ENCODE results near the gene BCL2L1. TPM values are rescaled to one million over a fixed set of nuclear protein-coding genes. Genes with fewer than 3 reads are reported as not detected.

BCL2L1 gene
- total RNA-seq, 1 donor from 2014 or later = 66.6 TPM

DNA sequence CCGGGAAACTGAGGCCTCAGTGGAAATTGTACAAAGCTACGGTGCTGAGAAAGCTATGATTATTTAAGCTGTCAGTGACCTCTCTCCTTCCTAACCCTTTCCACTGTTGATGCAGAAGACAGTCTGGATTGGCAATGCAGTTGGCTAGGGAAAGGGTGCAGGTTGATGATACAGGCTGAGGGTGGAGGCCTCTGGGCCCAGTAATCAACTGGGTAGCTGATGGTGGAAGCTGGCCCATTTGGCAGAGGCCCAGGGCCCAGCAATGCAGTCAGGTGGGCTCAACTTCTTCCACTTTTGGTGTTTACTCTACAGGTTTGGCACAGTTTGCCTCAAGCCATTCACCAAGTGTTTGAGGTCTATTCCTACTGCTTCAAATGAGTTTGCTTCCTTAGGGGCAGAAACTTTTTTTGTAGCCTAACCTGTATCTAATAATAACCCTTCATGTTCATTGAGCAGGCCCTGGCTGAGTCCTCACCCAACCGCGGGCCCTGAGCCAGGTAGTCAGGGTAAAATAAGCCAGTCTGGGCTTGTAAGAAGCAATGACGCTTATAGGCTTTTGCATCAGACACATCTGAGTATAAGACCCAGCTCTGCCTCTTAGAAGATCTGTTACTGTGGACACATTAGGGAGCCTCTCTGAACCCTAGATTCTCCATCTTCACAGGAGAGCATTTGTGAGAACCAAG, 12.1 kb downstream of the BCL2L1 start:
- Mint-ChIP-seq H3K27me3 (ENCODE audit: low read depth) (no peaks in the 10 kb centered on the region), H3K27ac (peak overlapping the region; percentile 97), H3K36me3 (peaks cover 34% of the 10 kb centered on the region), H3K9me3 (no peaks in the 10 kb centered on the region), H3K4me3 (no peak overlapping the region), H3K4me1 (peaks cover 44% of the 10 kb centered on the region)
- DNase-seq (ENCODE audit: low spot score in 2 of 2, unreplicated experiment in 2 of 2) = no peak
- TF ChIP-seq CTCF (IDR thresholded peaks at IDR 0.05; ENCODE audit: unreplicated experiment) = no peak

- no peak for DNase-seq (ENCODE audit: low spot score in 2 of 2, unreplicated experiment in 2 of 2)
- H3K27ac Mint-ChIP-seq = no peak overlapping the region
- H3K9me3 Mint-ChIP-seq = no peaks in the 10 kb centered on the region
- no peak for TF ChIP-seq CTCF (IDR thresholded peaks at IDR 0.05; ENCODE audit: unreplicated experiment)
- peaks cover 43% of the 10 kb centered on the region for H3K4me1 Mint-ChIP-seq
- no peak overlapping the region for H3K4me3 Mint-ChIP-seq
- no peaks in the 10 kb centered on the region for H3K27me3 Mint-ChIP-seq (ENCODE audit: low read depth)
- peaks cover 31% of the 10 kb centered on the region for H3K36me3 Mint-ChIP-seq
These were observed 12.7 kb downstream of the BCL2L1 start for GRCh38 chr20:31709939-31710338.

DNA sequence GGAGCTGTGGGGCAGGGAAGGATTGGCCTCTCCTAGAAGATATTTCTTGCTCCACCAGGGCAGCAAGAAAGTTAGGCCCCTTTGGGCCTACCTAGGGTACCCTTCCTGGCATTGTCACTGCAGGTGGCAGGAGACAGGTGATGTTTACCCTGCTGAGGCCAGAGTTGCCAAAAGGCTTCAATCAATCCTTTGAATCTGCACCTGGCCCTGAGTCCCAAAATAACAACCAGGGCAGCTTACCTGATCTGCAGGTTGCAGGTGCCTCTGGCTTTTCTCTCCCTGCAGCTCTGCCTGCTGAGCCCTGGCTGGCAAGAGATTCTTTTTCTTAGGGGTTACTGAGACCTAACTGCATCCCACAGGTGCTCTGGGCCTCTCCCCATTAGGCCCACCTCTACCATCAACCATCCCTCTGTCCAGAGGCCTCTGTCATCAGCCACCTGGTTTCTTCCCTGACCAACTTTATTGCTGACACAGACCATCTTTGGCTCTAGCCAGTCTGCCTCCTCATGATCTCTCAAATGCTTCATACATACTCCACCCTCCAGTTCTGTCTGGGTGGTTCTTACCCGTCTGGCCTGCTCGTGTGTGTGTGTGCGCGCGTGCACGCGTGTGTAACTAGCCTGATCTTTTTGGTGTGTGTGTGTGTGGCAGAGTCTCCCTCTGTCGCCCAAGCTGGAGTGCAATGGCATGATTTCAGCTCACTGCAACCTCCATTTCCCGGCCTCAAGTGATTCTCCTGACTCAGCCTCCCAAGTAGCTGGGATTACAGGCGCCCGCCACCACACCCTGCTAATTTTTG, 13.7 kb downstream of the BCL2L1 start:
- no peak for TF ChIP-seq CTCF (IDR thresholded peaks at IDR 0.05; ENCODE audit: unreplicated experiment)
- DNase-seq (ENCODE audit: low spot score in 2 of 2, unreplicated experiment in 2 of 2) = no peak
- peaks cover 25% of the 10 kb centered on the region for H3K36me3 Mint-ChIP-seq
- H3K27ac Mint-ChIP-seq = peak overlapping the region; percentile 22
- peaks cover 44% of the 10 kb centered on the region for H3K4me1 Mint-ChIP-seq
- H3K4me3 Mint-ChIP-seq = no peak overlapping the region
- H3K27me3 Mint-ChIP-seq (ENCODE audit: low read depth) = no peaks in the 10 kb centered on the region
- H3K9me3 Mint-ChIP-seq = no peaks in the 10 kb centered on the region

DNA sequence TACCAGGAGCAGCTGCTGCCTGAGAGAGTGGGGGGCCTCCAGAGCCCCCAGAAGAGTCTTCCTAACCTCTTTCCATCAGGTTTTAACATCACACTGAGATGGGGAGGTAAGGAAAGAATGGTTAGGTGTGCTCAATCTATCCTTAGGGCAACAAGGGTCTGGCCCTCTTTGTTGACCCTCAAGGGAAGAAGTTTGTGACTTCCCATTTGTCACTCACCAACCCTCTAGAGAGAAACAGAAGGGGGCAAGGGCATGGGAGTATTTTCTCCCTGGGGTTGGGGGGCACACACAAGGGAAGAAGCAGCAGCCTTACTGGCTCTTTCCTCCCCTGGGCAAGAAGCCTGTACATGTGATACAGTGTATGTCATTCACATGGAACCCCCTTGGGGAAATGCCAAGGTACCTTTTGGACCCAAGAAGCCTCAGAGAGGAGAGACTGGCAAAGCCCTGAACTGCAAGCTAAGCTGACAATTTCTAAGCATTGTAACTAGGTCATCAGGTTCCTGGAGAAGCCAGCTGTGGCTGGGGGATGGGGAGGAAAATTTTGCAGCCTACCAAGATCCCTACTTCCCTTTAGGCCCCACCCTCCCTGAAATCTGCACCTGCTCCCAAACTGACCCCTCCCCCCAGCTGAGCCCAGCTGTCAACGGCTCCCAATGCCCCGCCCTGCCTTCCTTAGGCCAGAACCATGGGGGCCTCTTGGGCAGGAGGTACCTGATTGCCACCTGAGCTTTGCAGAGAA, 14.5 kb downstream of the BCL2L1 start:
- H3K36me3 Mint-ChIP-seq = peaks cover 23% of the 10 kb centered on the region
- no peaks in the 10 kb centered on the region for H3K27me3 Mint-ChIP-seq (ENCODE audit: low read depth)
- H3K4me3 Mint-ChIP-seq = no peak overlapping the region
- H3K4me1 Mint-ChIP-seq = peaks cover 38% of the 10 kb centered on the region
- TF ChIP-seq CTCF (IDR thresholded peaks at IDR 0.05; ENCODE audit: unreplicated experiment) = no peak
- peak overlapping the region; percentile 21 for H3K27ac Mint-ChIP-seq
- no peak for DNase-seq (ENCODE audit: low spot score in 2 of 2, unreplicated experiment in 2 of 2)
- H3K9me3 Mint-ChIP-seq = no peaks in the 10 kb centered on the region

DNA sequence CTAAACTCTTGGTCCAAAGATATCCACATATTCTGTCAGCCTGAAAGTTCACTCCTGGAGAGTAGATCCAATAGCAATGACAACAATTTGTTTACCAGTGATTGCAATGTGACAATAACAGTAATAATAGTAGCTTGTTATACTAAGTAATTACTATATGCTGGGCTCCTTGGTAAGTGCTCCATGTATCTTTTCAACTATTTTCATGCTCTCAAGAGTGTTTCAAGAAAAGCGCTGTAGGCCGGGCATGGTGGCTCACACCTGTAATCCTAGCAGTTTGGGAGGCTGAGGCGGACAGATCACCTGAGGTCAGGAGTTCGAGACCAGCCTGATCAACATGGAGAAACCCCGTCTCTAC, 15.4 kb downstream of the BCL2L1 start:
- Mint-ChIP-seq H3K27ac (no peak overlapping the region), H3K4me3 (no peak overlapping the region), H3K27me3 (ENCODE audit: low read depth) (no peaks in the 10 kb centered on the region), H3K9me3 (no peaks in the 10 kb centered on the region), H3K4me1 (peaks cover 28% of the 10 kb centered on the region), H3K36me3 (peaks cover 21% of the 10 kb centered on the region)
- no peak for DNase-seq (ENCODE audit: low spot score in 2 of 2, unreplicated experiment in 2 of 2)
- TF ChIP-seq CTCF (IDR thresholded peaks at IDR 0.05; ENCODE audit: unreplicated experiment) = no peak

All from mesothelial cell of epicardium (in vitro differentiated cells).